ENCODE data around the gene PPP6R3. TPM values are rescaled to one million over a fixed set of nuclear protein-coding genes. Genes with fewer than 3 reads are reported as not detected.

Gene PPP6R3
- total RNA-seq, 2 donors from 2014 or later = 118 to 146 TPM

DNA sequence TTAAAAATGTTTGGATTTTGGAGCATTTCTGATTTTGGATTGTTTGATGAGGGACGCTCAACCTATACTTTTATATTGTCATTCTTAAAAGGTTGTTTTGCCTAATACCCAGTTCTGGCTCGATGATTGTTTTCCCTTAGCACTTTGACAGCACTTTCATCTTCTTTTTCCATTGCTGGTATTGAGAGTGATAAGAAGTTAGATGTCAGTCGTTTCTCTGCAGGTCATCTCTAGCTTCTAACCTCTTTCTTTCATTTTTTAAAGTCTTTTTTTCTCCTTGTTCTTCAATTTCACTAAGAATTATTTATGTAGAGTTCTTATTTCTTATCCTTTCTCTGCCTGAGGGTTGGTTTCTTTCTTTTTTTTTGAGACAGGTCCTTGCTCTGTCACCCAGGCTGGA, 18.8 kb downstream of the PPP6R3 start:
- TF ChIP-seq, protein P1, sequence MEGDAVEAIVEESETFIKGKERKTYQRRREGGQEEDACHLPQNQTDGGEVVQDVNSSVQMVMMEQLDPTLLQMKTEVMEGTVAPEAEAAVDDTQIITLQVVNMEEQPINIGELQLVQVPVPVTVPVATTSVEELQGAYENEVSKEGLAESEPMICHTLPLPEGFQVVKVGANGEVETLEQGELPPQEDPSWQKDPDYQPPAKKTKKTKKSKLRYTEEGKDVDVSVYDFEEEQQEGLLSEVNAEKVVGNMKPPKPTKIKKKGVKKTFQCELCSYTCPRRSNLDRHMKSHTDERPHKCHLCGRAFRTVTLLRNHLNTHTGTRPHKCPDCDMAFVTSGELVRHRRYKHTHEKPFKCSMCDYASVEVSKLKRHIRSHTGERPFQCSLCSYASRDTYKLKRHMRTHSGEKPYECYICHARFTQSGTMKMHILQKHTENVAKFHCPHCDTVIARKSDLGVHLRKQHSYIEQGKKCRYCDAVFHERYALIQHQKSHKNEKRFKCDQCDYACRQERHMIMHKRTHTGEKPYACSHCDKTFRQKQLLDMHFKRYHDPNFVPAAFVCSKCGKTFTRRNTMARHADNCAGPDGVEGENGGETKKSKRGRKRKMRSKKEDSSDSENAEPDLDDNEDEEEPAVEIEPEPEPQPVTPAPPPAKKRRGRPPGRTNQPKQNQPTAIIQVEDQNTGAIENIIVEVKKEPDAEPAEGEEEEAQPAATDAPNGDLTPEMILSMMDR (IDR thresholded peaks at IDR 0.05) = no peak
- no peak for TF ChIP-seq POLR2A (IDR thresholded peaks at IDR 0.05)
- no peak for TF ChIP-seq POLR2AphosphoS5 (IDR thresholded peaks at IDR 0.05)
- 91% methylated on average over 3 of the region's 3 CpGs for WGBS
- H3K4me1 ChIP-seq (replicated peaks) = peaks cover 9% of the 10 kb centered on the region
- DNase-seq (ENCODE audit: low spot score) = no peak
- no peak overlapping the region for H3K27ac ChIP-seq
- H3K27me3 ChIP-seq (replicated peaks; ENCODE audit: insufficient read depth) = no peaks in the 10 kb centered on the region
- no peak overlapping the region for H3K4me3 ChIP-seq
- no peaks in the 10 kb centered on the region for H3K9me3 ChIP-seq
- intact Hi-C loops (cut with DNase I) = no loop called here
- H3K36me3 ChIP-seq = no peaks in the 10 kb centered on the region

DNA sequence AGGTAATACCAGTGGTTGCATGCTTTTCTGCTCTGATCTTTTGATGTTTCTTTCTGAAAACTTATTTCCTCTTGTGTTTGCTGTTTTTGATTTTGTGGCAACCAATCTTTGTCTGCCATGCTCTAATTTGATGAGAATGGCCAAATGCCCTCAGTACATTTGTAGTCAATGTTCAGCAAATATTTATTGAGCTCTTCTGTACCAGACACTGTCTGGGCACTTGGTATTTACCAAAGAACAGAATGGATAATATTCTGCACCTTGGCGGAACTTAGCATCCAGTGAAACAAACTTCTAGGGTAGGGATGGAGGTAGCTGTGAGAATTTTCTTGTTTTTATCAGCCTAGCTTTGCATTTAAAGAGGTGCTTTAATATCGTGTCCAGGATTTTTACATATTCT, 19.6 kb downstream of the PPP6R3 start:
- DNase-seq (ENCODE audit: low spot score) = no peak
- H3K4me1 ChIP-seq (replicated peaks) = peaks cover 9% of the 10 kb centered on the region
- TF ChIP-seq POLR2AphosphoS5 (IDR thresholded peaks at IDR 0.05) (peak; percentile 74), POLR2A (IDR thresholded peaks at IDR 0.05) (no peak)
- TF ChIP-seq, protein P1 (IDR thresholded peaks at IDR 0.05) = no peak
- H3K27me3 ChIP-seq (replicated peaks; ENCODE audit: insufficient read depth) = no peaks in the 10 kb centered on the region
- no peaks in the 10 kb centered on the region for H3K36me3 ChIP-seq
- no peak overlapping the region for H3K4me3 ChIP-seq
- intact Hi-C loops (cut with DNase I) = no loop called here
- no peaks in the 10 kb centered on the region for H3K9me3 ChIP-seq
- 36% methylated on average over 2 of the region's 2 CpGs for WGBS
- H3K27ac ChIP-seq = no peak overlapping the region

DNA sequence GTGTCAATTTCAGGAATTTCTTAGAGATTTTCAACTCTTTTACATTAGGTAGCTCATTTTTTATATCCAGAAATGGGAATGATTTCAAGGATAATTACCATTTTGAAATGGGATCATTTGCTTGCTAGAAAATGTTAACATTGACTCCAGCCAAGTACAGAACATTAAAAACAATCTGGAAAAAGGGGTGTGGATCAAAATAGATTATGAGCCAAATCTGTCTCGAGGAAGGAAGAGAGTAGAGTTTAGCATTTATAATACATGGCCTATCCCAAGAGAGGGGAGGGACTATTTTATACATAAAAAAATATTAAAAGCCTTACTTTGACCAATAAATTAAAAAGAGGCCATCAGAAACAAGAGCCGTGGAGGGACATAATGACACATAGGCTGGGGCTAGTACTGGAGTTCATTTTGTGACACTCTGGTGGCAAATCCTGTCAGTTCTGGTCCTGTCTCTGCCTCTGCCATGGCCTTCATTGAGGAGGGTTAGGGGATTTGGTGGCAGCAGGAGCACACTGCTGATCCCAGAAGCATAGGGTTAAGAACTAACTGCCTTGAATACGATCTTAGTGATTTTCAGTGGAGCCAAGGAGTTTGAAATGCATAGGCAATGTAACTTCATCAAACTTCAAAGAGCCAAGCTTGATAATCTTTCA, 20.4 kb downstream of the PPP6R3 start:
- Histone ChIP-seq H3K4me3 (no peak overlapping the region), H3K27ac (no peak overlapping the region), H3K27me3 (replicated peaks; ENCODE audit: insufficient read depth) (no peaks in the 10 kb centered on the region), H3K36me3 (no peaks in the 10 kb centered on the region), H3K4me1 (replicated peaks) (peaks cover 9% of the 10 kb centered on the region), H3K9me3 (no peaks in the 10 kb centered on the region)
- TF ChIP-seq, protein P1 (IDR thresholded peaks at IDR 0.05) = no peak
- TF ChIP-seq POLR2A (IDR thresholded peaks at IDR 0.05) (no peak), POLR2AphosphoS5 (IDR thresholded peaks at IDR 0.05) (no peak)
- DNase-seq (ENCODE audit: low spot score) = no peak
- WGBS = 36% methylated on average over 3 of the region's 3 CpGs
- intact Hi-C loops (cut with DNase I) = no loop called here

DNA sequence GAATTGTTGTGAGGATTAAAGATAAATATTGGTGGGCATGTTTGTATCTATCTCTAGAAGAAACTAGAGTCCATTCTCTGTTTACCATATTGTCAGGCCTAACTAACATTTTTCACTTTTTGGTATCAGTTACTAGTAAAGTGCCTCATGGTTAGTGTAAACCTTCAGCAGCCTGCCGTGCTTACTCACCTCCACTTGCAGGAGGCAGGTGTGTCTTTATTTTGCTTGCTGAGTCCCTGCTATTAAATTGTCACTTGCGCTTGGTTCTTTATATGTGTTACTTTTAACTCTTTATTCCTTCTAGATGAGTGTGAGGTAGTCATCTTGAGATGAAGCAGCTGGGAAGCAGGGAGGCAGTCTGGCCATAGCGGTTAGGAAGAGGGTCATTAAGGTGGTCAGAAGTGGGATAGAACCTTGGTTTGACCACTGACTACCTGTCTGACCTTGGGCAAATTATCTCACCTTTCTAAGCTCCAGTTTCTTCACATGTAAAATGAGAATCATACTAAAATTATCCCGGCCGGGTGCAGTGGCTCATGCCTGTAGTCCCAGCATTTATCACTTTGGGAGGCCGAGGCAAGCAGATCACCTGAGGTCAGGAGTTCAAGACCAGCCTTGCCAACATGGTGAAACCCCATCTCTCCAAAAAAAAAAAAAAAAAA, 21.2 kb downstream of the PPP6R3 start:
- H3K36me3 ChIP-seq = no peaks in the 10 kb centered on the region
- H3K4me3 ChIP-seq = no peak overlapping the region
- H3K4me1 ChIP-seq (replicated peaks) = peaks cover 9% of the 10 kb centered on the region
- TF ChIP-seq POLR2A (IDR thresholded peaks at IDR 0.05) (no peak), POLR2AphosphoS5 (IDR thresholded peaks at IDR 0.05) (no peak)
- TF ChIP-seq, protein P1 (IDR thresholded peaks at IDR 0.05) = no peak
- no peaks in the 10 kb centered on the region for H3K9me3 ChIP-seq
- 69% methylated on average over 6 of the region's 6 CpGs for WGBS
- H3K27ac ChIP-seq = no peak overlapping the region
- intact Hi-C loops (cut with DNase I) = no loop called here
- DNase-seq (ENCODE audit: low spot score) = no peak
- no peaks in the 10 kb centered on the region for H3K27me3 ChIP-seq (replicated peaks; ENCODE audit: insufficient read depth)

DNA sequence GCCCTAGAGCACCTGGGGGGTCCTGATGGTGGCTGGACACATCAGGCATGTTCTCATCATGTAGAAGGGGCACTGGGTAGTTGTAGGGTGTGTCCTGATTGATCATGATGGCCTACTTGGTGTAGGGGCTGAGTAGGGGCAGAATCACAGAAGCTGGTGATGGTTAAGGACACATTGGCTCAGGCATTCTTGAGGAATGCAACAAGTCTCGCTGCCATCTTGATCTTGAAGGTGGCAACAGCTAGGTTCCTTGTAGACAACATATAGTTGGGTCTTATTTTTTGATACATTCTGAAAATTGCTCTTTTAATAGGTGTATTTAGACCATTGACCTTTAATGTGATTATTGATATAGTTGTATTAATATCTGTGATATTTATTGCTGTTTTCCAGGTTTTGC, 28.1 kb downstream of the PPP6R3 start:
- Histone ChIP-seq H3K36me3 (no peaks in the 10 kb centered on the region), H3K4me3 (no peak overlapping the region), H3K27me3 (replicated peaks; ENCODE audit: insufficient read depth) (no peaks in the 10 kb centered on the region), H3K9me3 (no peaks in the 10 kb centered on the region), H3K4me1 (replicated peaks) (no peaks in the 10 kb centered on the region), H3K27ac (no peak overlapping the region)
- no peak for DNase-seq (ENCODE audit: low spot score)
- intact Hi-C loops (cut with DNase I) = no loop called here
- 92% methylated on average over 1 of the region's 1 CpG for WGBS
- TF ChIP-seq POLR2AphosphoS5 (IDR thresholded peaks at IDR 0.05) = no peak
- TF ChIP-seq, protein P1 (IDR thresholded peaks at IDR 0.05) = no peak
